GM10847 (cell line): ENCODE measurements around the gene PRDM5.

ENCODE experiments used
- POLR2A ChIP-seq: IDR thresholded peaks from 2 replicates; pipeline ENCODE4 v1.6.1; 2011; ENCODE audit not compliant: insufficient read length; ENCODE audit errors: extremely low read depth

PRDM5 gene

DNA sequence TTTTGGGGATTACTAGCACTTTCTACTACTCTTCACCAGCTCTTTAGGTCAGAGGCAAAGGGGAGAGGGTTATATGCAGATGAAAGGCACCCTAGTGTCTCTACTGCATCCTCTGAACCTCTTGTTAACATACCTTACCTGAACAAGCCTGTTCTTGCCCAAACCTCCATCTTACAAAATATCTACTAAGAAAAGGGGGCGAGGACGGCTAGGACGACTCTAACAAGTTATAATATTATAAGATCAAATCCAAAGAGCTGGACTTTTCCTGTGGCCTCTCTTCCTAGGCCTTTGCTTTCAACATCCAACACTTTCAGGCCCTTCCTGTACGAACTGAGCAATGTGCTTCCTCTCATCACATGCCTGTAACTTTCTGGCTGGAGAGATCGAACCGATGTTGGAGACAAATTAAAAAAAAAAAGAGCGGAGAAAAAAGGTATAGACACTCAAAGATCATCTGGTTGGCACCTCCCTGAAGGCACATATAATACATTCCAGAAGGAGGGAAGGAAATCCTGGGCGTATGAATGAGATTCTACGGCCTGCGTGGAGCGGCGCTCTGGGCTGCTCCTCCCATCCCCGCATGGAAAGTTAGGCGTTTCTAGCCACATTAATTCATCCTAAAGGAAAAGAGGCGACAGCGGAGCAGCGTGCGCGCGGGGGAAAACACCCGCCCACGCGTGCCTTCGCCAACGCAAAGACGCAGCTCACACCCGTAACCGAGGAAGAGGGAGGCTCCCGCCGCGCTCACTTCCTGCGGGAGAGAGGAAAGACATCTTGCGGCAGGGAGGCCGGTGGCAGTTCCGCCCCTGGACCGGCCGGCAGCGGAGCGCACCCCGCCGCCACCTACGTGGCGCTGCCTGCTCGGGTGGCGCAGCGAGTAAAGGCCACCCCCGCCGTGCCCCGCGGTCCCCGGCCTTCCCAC is 808 bp downstream of the PRDM5 start:
- TF ChIP-seq POLR2A: no peak

DNA sequence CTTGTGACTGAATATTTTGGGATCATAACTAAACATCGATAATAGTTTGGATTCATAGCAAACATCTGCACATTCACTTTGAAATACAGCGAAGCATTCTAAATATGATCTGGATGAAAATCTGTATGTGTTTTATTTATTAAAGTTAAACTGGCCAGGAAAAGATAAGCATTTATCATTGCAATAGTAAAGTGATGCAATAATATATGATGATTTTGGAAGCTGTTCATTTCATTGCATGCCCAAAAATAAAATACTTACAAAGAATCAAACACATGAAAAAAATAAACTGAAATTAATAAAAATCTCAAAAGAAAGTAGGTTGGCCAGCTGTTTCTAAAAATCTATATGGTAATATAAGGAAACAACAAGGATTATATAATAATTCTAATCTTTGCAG is 1.9 kb downstream of the PRDM5 start:
- TF ChIP-seq POLR2A: no peak

DNA sequence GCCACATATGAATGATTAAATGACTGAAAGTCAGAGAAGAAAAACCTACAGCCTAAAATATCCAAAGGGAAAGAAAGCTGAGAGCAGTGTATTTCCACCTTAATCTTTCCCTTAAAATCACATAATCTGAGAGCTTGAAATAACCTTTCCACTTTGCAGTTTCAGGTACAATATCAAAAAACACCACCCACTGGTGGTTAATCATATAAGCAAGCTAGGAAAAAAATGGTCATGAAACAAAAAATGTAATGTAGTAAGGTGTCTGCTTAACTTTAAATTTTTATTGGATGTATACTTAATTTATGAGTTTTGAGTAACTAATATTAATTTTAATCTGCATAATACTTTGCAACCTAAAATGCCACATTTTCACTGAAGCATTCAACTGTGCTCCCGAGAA is 3.2 kb downstream of the PRDM5 start:
- no peak for TF ChIP-seq POLR2A

- no peak for TF ChIP-seq POLR2A
Observed at GRCh38 chr4:120918788-120919187, 3.7 kb downstream of the PRDM5 start.

- TF ChIP-seq POLR2A: no peak
Observed at GRCh38 chr4:120918092-120918491, 4.4 kb downstream of the PRDM5 start.

- TF ChIP-seq POLR2A: no peak
Observed at GRCh38 chr4:120916937-120917336, 5.6 kb downstream of the PRDM5 start.

GRCh38 chr4:120915336-120915735 is 7.2 kb downstream of the PRDM5 start:
- TF ChIP-seq POLR2A: no peak

DNA sequence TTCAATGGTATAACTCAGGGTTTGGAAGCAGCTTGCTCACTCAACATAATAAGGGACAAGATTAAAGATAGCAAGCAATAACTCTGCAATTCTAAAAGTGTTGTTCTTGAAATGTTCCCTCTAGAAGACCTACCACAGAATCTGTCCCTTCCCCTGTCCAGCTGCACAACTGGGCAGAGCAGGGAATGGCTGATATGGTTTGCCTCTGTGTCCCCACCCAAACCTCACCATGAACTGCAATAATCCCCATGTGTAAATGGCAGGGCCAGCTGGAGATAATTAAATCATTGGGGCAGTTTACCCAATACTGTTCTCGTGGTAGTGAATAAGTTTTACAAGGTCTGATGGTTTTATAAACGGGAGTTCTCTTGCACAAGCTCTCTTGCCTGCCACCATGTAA is 19.1 kb downstream of the PRDM5 start:
- no peak for TF ChIP-seq POLR2A

DNA sequence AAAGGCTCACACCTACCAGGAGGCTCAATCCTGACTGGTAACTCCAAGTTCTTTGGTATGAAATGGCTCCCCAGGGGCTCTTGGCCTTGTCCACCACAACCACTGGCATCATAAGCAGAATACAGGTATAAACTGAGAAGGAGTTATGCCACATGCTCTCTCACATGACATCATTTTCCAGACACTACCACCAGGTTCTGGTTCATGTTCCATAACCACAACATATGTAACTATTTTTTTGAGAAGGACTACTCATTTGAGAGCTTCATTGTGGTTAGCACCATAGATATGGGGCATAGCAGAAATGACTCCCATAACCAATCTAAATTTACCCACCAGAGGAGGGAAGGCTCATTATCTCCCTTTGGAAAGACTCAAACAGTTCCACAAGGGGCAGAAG is 19.6 kb downstream of the PRDM5 start:
- TF ChIP-seq POLR2A: no peak

DNA sequence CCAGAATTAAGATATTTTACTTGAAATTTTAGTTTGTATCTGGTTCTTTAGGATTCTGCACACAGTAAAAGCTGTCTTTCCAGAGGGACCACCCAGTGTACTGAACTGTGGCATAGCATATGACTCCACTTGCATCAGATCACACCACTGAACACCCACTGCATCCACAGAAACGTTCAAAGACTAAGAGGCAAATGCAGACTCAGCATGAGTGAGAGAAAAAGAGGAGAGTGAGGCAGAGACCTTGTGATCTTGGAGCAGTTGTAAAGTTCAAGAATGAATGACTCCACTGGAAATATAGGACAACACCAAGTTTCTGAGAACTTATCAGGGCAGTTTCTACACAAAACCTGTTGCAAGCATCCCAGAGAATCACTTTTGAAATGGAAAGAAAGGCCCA is 20.8 kb downstream of the PRDM5 start:
- no peak for TF ChIP-seq POLR2A

DNA sequence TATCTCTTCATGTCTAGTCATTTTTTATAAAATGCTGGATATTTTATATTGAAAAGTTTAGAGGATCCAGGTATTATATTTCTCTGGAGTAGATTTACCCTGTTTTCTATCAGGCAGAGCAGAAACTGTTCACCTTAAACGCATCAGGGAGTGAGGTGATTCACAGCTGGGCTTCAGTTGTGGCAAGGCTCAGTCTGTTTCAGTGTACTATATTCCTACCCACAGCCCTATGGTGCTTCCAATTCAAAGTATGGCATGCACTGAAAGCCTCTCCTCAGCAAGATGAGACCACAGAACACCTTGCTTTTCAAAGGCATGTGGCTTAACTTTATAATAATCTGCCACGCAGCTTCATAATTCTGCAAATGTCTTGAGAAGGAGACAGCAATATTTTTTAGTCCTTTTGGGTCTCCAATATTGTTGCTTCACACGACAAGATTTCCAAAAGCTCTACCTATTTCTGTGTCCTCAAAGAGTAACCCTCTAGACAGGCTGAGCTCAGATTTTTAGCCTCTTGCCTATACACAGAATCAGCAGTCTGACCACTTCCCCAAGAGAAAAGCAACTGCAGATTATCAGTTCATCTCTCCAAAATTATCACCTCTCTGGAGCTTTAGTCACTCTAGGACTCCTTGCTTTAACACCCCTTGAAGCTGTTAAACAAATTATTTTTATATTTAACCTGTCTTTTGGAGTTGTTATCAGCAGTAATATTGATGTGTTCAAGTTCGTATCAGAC is 24.4 kb downstream of the PRDM5 start:
- TF ChIP-seq POLR2A: no peak

GRCh38 chr4:120895554-120895953 is 27.0 kb downstream of the PRDM5 start:
- no peak for TF ChIP-seq POLR2A

- TF ChIP-seq POLR2A: no peak
Observed at GRCh38 chr4:120893314-120893713, 29.2 kb downstream of the PRDM5 start.

- no peak for TF ChIP-seq POLR2A
Observed at GRCh38 chr4:120886191-120886590, 36.3 kb downstream of the PRDM5 start.

GRCh38 chr4:120881846-120882245 is 40.7 kb downstream of the PRDM5 start:
- no peak for TF ChIP-seq POLR2A

DNA sequence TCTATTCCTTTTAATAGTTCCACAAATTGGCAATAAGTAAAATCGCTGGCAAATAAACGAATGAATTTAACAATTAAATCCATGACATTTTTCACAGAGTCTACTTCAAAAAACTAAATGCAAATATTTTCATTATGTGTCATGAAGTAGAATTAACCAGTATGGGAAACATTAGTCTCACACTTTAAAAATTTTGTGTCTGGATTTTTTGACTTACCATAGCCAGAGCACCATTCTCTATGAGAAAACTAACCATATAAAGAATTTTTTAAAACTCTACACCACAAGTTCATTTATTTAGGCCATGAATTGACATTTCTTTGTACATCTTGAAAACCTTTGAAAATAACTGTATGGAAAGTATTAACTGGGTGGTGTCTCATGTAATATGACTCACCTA is 41.2 kb downstream of the PRDM5 start:
- no peak for TF ChIP-seq POLR2A
